GM10266 (cell line): ENCODE results near the gene PDHX.

ENCODE experiments used
- DNase-seq: peaks from one replicate; pipeline ENCODE4 v3.0.0; 2012; ENCODE audit errors: extremely low spot score
- CTCF ChIP-seq: IDR thresholded peaks from 2 replicates; pipeline ENCODE4 v1.5.1; 2012; ENCODE audit warnings: mild to moderate bottlenecking, low read depth; ENCODE audit not compliant: control insufficient read depth, insufficient read depth; ENCODE audit errors: missing control alignments

PDHX gene

GRCh38 chr11:34970033-34970432 is 53.6 kb downstream of the PDHX start:
- TF ChIP-seq CTCF = no peak
- no peak for DNase-seq

DNA sequence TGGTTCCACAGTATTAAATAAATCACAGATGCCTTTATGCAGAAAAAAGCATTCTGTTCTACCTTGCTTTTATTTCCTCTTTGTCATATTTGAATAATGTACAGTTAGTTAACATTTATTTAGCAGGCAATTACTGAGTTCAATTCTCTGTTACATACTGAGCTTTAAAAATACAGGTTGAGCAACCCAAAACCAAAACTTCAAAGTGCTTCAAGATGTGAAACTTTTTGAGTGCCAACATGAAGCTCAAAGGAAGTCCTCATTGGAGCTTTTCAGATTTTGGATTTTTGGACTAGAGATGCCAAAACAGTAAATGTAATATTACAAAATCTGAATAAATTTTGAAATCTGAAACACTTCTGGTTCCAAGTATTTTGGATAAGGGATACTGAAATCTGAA is 54.1 kb downstream of the PDHX start:
- no peak for TF ChIP-seq CTCF
- no peak for DNase-seq

GRCh38 chr11:34971928-34972327 is 55.5 kb downstream of the PDHX start:
- DNase-seq = no peak
- no peak for TF ChIP-seq CTCF

- no peak for TF ChIP-seq CTCF
- DNase-seq = no peak
These were observed 55.9 kb downstream of the PDHX start for GRCh38 chr11:34972366-34972765.

DNA sequence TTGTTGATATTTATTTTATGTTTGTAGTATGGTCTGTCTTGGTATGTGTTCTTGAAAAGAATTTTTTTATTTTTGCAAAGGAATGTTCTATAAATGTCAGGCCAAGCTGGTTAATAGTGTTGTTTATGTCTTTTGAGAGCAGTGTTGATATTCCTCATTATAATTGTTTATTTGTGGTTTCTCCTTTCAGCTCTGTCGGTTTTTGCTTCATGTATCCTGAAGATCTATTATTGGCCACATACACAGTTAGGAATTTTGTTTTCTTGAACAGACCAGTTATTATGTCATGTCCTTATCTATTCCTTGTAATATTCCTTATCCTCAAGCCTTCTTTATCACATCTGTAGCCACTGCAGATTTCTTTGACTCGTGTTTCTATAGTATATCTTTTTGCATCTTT is 56.5 kb downstream of the PDHX start:
- no peak for TF ChIP-seq CTCF
- DNase-seq = no peak

GRCh38 chr11:34975482-34975881 is 59.1 kb downstream of the PDHX start:
- DNase-seq = no peak
- no peak for TF ChIP-seq CTCF

GRCh38 chr11:34976496-34977088 is 60.2 kb downstream of the PDHX start:
- DNase-seq = no peak

More at GRCh38 chr11:34976496-34977088, 60.2 kb downstream of the PDHX start:
- no peak for TF ChIP-seq CTCF
